Measurements from ENCODE around the gene RELA.
"Not testable (repeated sequence)": the region's sequence is repeated elsewhere in the genome, so short reads cannot be mapped to it uniquely, and the experiment has no call there.

RELA gene

GRCh38 chr11:65646958-65647701 lies 15.6 kb downstream of the RELA start:
- DNase-seq (ENCODE audit: low spot score): peak; percentile 69

DNA sequence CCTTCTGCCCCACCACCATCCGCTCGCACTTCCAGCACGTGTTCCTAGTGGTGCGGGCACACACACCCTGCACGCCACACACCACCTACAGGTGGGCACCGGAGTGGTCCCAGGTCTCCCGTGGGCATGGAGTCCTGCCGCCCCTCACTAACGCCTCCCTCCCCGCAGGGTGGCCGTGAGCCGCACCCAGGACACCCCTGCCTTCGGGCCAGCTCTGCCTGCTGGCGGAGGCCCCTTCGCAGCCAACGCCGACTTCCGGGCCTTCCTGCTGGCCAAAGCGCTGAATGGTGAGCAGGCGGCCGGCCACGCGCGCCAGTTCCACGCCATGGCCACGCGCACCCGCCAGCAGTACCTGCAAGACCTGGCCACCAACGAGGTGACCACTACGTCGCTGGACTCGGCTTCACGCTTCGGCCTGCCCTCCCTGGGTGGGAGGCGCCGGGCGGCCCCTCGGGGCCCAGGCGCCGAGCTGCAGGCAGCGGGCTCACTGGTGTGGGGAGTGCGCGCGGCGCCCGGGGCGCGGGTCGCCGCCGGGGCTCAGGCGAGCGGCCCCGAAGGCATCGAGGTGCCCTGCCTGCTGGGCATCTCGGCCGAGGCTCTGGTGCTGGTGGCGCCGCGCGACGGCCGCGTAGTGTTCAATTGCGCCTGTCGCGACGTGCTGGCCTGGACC lies 16.3 kb downstream of the RELA start:
- no peak for DNase-seq (ENCODE audit: low spot score)

DNA sequence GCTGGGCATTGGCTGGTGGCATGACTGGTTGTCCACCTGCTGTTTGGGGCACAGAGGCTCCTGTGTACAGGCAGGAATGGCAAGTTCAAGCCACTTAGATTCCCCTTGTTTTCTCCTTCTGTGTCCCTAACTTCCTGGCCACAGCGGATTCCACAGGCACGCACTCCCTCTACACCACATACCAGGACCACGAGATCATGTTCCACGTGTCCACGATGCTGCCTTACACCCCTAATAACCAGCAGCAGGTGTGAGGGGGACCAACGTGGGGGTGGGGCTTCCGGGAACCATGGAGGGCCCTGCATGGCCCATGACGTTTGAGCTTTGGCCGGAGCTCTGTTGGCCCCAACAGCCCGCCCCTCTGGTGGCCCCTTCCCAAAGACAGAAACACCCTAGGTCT lies 17.0 kb downstream of the RELA start:
- DNase-seq (ENCODE audit: low spot score): no peak

- DNase-seq (ENCODE audit: low spot score): no peak
These were observed 17.9 kb downstream of the RELA start for GRCh38 chr11:65644837-65645236.

GRCh38 chr11:65643971-65644370 lies 18.7 kb downstream of the RELA start:
- no peak for DNase-seq (ENCODE audit: low spot score)

- DNase-seq (ENCODE audit: low spot score): no peak
These were observed 20.6 kb downstream of the RELA start for GRCh38 chr11:65642014-65642671.

DNA sequence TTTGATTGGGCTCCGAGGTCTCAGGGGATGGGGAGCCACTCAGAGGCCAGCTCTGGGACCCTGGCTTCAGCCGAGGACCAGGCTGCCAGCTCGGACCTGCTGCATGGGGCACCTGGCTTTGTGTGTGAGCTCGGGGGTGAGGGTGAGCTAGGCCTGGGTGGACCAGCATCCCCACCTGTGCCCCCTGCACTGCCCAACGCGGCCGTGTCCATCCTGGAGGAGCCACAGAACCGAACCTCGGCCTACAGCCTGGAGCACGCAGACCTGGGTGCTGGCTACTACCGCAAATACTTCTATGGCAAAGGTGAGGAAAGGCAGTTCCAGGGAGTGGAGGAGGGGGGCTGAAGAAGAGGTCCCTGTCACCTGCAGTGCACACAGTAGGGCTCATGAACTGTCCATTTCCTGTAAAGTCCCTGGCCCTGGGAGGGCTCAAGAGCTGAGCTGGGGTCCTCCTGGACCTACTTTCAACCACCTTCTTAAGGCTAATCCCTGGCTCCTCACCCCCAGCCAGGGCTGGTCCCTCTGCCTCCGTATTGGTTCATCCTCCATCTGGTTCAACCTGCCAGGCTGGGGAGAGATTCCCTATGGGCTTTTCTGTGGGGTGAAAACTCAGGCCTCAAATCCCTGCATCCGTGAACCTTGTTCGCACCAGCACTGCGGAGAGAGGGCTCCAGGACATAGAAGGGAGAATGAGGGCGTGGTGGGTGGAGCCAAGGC lies 21.3 kb downstream of the RELA start:
- no peak for DNase-seq (ENCODE audit: low spot score)

DNA sequence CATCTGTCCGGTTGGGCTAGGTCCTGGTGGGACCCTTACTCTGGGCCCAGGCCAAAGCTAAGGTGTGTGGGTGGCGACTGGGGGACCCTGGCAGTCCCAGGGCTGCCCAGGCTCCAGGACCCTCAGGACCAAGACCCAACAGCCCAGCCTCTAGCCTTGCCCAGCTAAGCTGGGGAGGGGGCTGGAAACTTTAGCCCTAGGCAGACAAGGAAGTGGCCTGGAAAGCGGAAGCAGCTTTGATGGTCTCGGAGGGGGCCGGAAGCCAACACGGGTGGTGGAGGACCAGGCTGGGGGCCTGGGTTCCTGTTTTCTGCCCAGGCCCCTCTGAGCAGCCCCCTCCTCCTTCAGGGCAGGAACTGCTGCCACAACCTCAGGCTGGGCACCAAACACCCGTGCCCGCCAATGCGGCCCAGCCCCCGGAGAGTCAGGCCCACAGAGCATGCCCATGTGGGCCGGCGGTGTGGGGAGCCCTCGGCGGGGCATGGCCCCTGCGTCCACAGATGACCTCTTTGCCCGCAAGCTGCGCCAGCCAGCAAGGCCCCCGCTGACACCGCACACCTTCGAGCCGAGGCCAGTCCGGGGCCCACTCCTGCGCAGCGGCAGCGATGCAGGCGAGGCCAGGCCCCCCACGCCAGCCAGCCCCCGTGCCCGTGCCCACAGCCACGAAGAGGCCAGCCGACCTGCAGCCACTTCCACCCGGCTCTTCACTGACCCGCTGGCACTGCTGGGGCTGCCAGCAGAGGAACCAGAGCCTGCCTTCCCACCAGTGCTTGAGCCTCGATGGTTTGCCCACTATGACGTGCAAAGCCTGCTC lies 22.0 kb downstream of the RELA start:
- no peak for DNase-seq (ENCODE audit: low spot score)

GRCh38 chr11:65639623-65640482 lies 22.9 kb downstream of the RELA start:
- DNase-seq (ENCODE audit: low spot score): no peak

DNA sequence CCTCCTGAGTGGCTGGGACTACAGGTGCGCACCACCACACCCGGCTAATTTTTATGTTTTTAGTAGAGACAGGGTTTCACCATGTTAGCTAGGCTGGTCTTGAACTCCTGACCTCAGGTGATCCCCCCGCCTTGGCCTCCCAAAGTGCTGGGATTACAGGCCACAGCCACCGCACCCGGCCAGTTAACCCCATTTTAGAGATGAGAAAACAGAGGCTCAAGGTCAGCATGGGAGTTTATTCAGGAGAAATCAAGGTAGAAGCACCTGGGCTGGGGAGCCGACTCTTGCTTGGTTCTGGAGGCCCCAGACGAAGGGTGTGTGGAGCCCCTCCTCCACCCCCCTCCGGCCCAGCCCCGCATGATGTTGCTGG lies 23.5 kb downstream of the RELA start:
- DNase-seq (ENCODE audit: low spot score): not testable (repeated sequence)

GRCh38 chr11:65637794-65638419 lies 24.8 kb downstream of the RELA start, which contains the start of gene SIPA1:
Gene SIPA1 (plus strand): TSS chr11:65638101. CDS start chr11:65640922, 2,821 bp downstream.
- peak; percentile 94 for DNase-seq (ENCODE audit: low spot score)

DNA sequence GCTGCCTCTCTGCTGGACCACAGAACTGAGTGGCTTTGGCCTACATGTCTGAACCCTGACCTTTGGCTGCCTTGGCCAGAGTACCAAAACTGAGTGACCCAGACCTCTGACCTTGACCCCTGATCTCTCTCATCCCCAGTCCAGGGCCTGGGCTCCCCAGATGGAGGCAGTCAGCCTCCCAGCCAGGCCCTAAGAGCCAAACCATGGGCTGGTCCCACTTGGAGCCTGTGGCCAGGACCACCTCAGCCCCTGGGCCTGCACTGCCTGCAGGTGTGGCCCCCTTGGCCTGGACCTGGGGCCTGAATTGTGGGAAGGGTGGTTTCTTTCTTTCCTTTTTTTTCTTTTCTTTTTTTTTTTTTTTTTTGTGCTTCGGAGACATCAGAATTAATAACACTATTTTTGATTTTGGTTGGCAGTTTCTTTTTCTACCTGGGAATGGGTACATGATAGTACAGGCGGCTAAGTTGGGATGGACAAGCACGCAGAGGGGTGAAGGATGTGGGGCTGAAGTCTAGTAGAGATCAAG lies 25.6 kb downstream of the RELA start:
- no peak for DNase-seq (ENCODE audit: low spot score)

GRCh38 chr11:65636108-65637031 lies 26.3 kb downstream of the RELA start:
- DNase-seq (ENCODE audit: low spot score): no peak

DNA sequence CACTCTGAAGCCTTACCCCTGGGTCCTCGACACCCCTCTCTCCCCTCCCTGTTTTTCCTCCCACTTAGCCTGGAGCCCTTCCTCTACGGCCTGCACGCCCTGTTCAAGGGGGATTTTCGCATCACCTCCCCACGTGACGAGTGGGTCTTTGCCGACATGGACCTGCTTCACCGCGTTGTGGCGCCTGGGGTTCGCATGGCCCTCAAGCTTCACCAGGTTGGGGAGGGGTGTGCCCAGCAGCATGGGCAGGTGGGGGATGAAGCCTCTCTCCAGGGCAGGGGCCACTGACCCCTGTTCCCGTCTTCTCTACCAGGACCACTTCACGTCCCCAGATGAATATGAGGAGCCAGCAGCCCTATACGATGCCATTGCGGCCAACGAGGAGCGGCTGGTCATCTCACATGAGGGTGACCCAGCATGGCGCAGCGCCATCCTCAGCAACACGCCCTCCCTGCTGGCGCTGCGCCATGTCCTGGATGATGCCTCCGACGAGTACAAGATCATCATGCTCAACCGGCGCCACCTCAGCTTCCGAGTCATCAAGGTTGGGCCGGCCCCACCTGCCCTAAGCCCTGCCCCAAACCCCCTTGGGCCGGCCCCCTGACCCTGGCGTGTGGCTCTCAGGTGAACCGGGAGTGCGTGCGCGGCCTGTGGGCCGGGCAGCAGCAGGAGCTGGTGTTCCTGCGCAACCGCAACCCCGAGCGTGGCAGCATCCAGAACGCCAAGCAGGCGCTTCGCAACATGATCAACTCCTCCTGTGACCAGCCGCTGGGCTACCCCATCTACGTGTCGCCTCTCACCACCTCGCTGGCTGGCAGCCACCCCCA lies 27.6 kb downstream of the RELA start:
- no peak for DNase-seq (ENCODE audit: low spot score)

DNA sequence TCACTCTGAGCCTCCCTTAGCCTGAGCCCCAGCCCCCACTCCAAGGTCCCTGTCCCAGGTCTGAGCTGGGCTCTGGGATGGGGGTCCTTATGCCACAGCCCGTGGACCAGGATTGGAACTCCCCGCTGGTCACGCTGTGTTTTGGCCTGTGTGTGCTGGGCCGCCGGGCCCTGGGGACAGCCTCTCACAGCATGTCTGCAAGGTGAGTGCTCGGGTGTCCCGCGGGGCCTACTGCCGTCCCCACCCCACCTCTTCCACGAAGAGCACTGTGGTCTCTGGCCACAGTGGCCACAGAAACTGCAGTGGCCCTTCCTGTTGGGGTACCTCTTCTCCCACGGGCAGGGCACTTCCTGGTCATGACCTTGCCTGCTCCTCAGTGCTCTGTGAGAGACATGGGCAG lies 28.3 kb downstream of the RELA start:
- no peak for DNase-seq (ENCODE audit: low spot score)

GRCh38 chr11:65634109-65634436 lies 28.6 kb downstream of the RELA start:
- no peak for DNase-seq (ENCODE audit: low spot score)

- no peak for DNase-seq (ENCODE audit: low spot score)
These were observed 29.2 kb downstream of the RELA start for GRCh38 chr11:65633390-65634108.

All from AG20443 (cell line).